ENCODE results near the gene TSPAN17.

Gene TSPAN17

GRCh38 chr5:176624938-176625337 is 22.3 kb upstream of the TSPAN17 start:
- Histone ChIP-seq H3K9ac (ENCODE audit: low read length) (no peak overlapping the region), H3K27me3 (replicated peaks; ENCODE audit: control insufficient read depth, insufficient read depth, low read length) (peaks cover 32% of the 10 kb centered on the region), H3K9me3 (ENCODE audit: control insufficient read depth, low read length) (no peaks in the 10 kb centered on the region), H3K36me3 (ENCODE audit: control insufficient read depth, insufficient read depth, low read length, severe bottlenecking) (no peaks in the 10 kb centered on the region), H3K4me3 (ENCODE audit: low read length) (no peak overlapping the region), H3K4me1 (ENCODE audit: control insufficient read depth, insufficient read depth, low read length) (peaks cover 2% of the 10 kb centered on the region)
- DNase-seq (ENCODE audit: low read depth), result no peak

DNA sequence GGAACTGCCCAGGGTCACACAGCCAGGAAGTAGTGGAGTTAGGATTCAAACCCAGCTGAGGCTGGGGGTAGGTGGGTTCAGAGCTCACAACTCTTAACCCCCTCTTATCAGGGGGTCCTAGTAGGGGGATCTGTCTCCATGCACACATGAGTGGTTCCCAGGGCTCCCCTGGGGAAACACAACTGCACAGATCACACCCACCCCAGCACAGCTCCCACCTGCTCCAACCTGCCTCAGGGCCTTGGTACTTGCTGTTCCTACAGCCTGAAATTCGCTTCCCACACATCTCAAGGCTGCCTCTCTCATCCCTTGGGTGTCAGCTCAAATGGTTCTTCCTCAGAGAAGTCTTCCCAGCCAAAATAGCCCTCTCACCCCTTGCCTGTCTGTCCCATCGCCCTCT is 21.8 kb upstream of the TSPAN17 start:
- Histone ChIP-seq H3K27me3 (replicated peaks; ENCODE audit: control insufficient read depth, insufficient read depth, low read length) (peaks cover 28% of the 10 kb centered on the region), H3K9ac (ENCODE audit: low read length) (no peak overlapping the region), H3K4me1 (ENCODE audit: control insufficient read depth, insufficient read depth, low read length) (peaks cover 3% of the 10 kb centered on the region), H3K4me3 (ENCODE audit: low read length) (no peak overlapping the region), H3K36me3 (ENCODE audit: control insufficient read depth, insufficient read depth, low read length, severe bottlenecking) (no peaks in the 10 kb centered on the region), H3K9me3 (ENCODE audit: control insufficient read depth, low read length) (no peaks in the 10 kb centered on the region)
- no peak for DNase-seq (ENCODE audit: low read depth)

DNA sequence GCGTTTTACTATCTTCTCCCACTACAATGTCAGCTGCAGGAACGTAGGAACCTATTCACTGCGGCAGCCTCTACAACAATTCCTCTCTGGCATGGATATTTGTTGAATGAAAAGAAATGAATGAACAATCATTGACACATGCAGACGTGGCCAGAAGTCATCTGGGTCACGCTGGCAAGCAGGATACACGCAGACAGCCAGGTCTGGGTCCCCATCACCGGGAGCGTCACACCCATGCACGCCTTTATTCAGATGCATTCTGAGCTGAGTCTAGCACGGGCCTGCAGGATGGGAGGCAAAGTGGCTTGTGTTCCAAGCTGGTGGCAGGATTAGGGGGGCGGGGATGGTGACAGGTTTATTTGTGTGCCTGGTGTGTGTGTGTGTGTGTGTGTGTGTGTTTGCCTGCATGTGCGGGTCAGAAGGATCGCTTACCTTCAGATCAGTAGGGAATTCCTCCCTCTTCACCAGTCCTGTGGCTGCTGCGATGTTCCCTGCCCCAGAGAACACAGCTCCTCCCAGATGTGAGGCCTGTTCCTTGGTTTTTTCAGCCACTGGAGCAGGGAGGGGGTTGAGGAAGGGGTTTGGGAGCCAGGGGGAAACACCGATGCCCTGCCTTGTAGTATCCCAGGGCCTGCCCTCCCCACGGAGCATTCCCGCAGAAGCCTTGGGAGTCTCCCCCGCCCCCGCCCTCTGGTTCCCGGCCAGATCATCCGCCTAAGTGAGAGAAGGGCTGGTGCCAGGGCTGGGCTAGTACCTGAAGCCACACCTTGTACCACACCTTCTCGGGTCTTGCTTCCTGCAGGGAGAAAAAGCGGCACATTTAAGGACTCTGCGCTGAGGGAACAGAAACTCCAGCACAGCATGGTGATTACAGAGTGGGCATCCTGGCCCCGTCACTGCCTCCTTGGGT is 21.1 kb upstream of the TSPAN17 start:
- no peak overlapping the region for H3K4me3 ChIP-seq (ENCODE audit: low read length)
- H3K4me1 ChIP-seq (ENCODE audit: control insufficient read depth, insufficient read depth, low read length), result peaks cover 6% of the 10 kb centered on the region
- H3K27me3 ChIP-seq (replicated peaks; ENCODE audit: control insufficient read depth, insufficient read depth, low read length), result peaks cover 32% of the 10 kb centered on the region
- no peak overlapping the region for H3K9ac ChIP-seq (ENCODE audit: low read length)
- no peaks in the 10 kb centered on the region for H3K36me3 ChIP-seq (ENCODE audit: control insufficient read depth, insufficient read depth, low read length, severe bottlenecking)
- no peaks in the 10 kb centered on the region for H3K9me3 ChIP-seq (ENCODE audit: control insufficient read depth, low read length)
- DNase-seq (ENCODE audit: low read depth), result no peak

GRCh38 chr5:176626876-176627236 is 20.4 kb upstream of the TSPAN17 start:
- DNase-seq (ENCODE audit: low read depth), result no peak

DNA sequence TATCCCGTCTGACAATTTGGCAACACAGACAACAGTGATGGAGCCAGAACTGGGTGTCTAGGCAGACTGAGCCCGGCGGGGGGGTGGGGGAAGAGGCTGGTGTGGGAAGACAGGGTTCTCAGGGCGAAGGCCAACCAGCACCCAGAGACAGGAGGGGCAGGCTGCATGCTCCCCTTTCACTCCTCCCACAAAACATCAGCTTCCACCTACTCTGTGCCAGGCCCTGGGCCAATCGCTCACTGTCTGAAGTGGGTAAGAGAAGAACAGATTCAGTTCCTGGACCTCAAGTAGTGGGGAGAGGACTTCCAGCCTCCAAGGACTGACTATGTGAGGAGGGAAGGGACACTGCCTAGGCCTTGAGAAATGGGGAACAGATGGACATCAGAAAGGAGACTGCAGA is 19.7 kb upstream of the TSPAN17 start:
- DNase-seq (ENCODE audit: low read depth), result no peak
- H3K9ac ChIP-seq (ENCODE audit: low read length), result no peak overlapping the region
- no peaks in the 10 kb centered on the region for H3K9me3 ChIP-seq (ENCODE audit: control insufficient read depth, low read length)
- no peaks in the 10 kb centered on the region for H3K36me3 ChIP-seq (ENCODE audit: control insufficient read depth, insufficient read depth, low read length, severe bottlenecking)
- peaks cover 6% of the 10 kb centered on the region for H3K4me1 ChIP-seq (ENCODE audit: control insufficient read depth, insufficient read depth, low read length)
- no peak overlapping the region for H3K4me3 ChIP-seq (ENCODE audit: low read length)
- peaks cover 44% of the 10 kb centered on the region for H3K27me3 ChIP-seq (replicated peaks; ENCODE audit: control insufficient read depth, insufficient read depth, low read length)

More at GRCh38 chr5:176626876-176627236, 20.4 kb upstream of the TSPAN17 start:
- H3K4me3 ChIP-seq (ENCODE audit: low read length), result no peak overlapping the region
- no peak overlapping the region for H3K9ac ChIP-seq (ENCODE audit: low read length)
- H3K9me3 ChIP-seq (ENCODE audit: control insufficient read depth, low read length), result no peaks in the 10 kb centered on the region
- H3K4me1 ChIP-seq (ENCODE audit: control insufficient read depth, insufficient read depth, low read length), result peaks cover 6% of the 10 kb centered on the region
- H3K36me3 ChIP-seq (ENCODE audit: control insufficient read depth, insufficient read depth, low read length, severe bottlenecking), result no peaks in the 10 kb centered on the region
- H3K27me3 ChIP-seq (replicated peaks; ENCODE audit: control insufficient read depth, insufficient read depth, low read length), result peaks cover 38% of the 10 kb centered on the region

GRCh38 chr5:176628406-176629228 is 18.7 kb upstream of the TSPAN17 start:
- H3K4me3 ChIP-seq (ENCODE audit: low read length), result no peak overlapping the region
- H3K9me3 ChIP-seq (ENCODE audit: control insufficient read depth, low read length), result no peaks in the 10 kb centered on the region
- no peak for DNase-seq (ENCODE audit: low read depth)
- H3K36me3 ChIP-seq (ENCODE audit: control insufficient read depth, insufficient read depth, low read length, severe bottlenecking), result no peaks in the 10 kb centered on the region
- H3K9ac ChIP-seq (ENCODE audit: low read length), result no peak overlapping the region
- H3K4me1 ChIP-seq (ENCODE audit: control insufficient read depth, insufficient read depth, low read length), result peaks cover 6% of the 10 kb centered on the region
- H3K27me3 ChIP-seq (replicated peaks; ENCODE audit: control insufficient read depth, insufficient read depth, low read length), result peaks cover 55% of the 10 kb centered on the region

- DNase-seq (ENCODE audit: low read depth), result no peak
- Histone ChIP-seq H3K9ac (ENCODE audit: low read length) (no peak overlapping the region), H3K27me3 (replicated peaks; ENCODE audit: control insufficient read depth, insufficient read depth, low read length) (peaks cover 57% of the 10 kb centered on the region), H3K9me3 (ENCODE audit: control insufficient read depth, low read length) (no peaks in the 10 kb centered on the region), H3K4me3 (ENCODE audit: low read length) (no peak overlapping the region), H3K36me3 (ENCODE audit: control insufficient read depth, insufficient read depth, low read length, severe bottlenecking) (no peaks in the 10 kb centered on the region), H3K4me1 (ENCODE audit: control insufficient read depth, insufficient read depth, low read length) (peaks cover 6% of the 10 kb centered on the region)
These were observed 17.9 kb upstream of the TSPAN17 start for GRCh38 chr5:176629317-176629852.

GRCh38 chr5:176629853-176630680 is 17.2 kb upstream of the TSPAN17 start, which contains the start of the genes EIF4E1B and SNCB:
Gene EIF4E1B (plus strand): TSS chr5:176630675. CDS start chr5:176642788, 12,113 bp downstream.
Gene SNCB (minus strand): TSS chr5:176630534. CDS start chr5:176629654, 880 bp downstream.
- DNase-seq (ENCODE audit: low read depth), result peak; percentile 77
- Histone ChIP-seq H3K4me1 (ENCODE audit: control insufficient read depth, insufficient read depth, low read length) (peaks cover 6% of the 10 kb centered on the region), H3K9me3 (ENCODE audit: control insufficient read depth, low read length) (no peaks in the 10 kb centered on the region), H3K4me3 (ENCODE audit: low read length) (peak within 1 kb of the TSS; percentile 74), H3K9ac (ENCODE audit: low read length) (no peak within 1 kb of the TSS), H3K27me3 (replicated peaks; ENCODE audit: control insufficient read depth, insufficient read depth, low read length) (peaks cover 55% of the 10 kb centered on the region), H3K36me3 (ENCODE audit: control insufficient read depth, insufficient read depth, low read length, severe bottlenecking) (no peaks in the 10 kb centered on the region)

- no peaks in the 10 kb centered on the region for H3K9me3 ChIP-seq (ENCODE audit: control insufficient read depth, low read length)
- no peak overlapping the region for H3K9ac ChIP-seq (ENCODE audit: low read length)
- no peaks in the 10 kb centered on the region for H3K36me3 ChIP-seq (ENCODE audit: control insufficient read depth, insufficient read depth, low read length, severe bottlenecking)
- H3K27me3 ChIP-seq (replicated peaks; ENCODE audit: control insufficient read depth, insufficient read depth, low read length), result peaks cover 57% of the 10 kb centered on the region
- H3K4me3 ChIP-seq (ENCODE audit: low read length), result peak overlapping the region; percentile 74
- no peak for DNase-seq (ENCODE audit: low read depth)
- peaks cover 6% of the 10 kb centered on the region for H3K4me1 ChIP-seq (ENCODE audit: control insufficient read depth, insufficient read depth, low read length)
These were observed 16.5 kb upstream of the TSPAN17 start for GRCh38 chr5:176630681-176631222.

DNA sequence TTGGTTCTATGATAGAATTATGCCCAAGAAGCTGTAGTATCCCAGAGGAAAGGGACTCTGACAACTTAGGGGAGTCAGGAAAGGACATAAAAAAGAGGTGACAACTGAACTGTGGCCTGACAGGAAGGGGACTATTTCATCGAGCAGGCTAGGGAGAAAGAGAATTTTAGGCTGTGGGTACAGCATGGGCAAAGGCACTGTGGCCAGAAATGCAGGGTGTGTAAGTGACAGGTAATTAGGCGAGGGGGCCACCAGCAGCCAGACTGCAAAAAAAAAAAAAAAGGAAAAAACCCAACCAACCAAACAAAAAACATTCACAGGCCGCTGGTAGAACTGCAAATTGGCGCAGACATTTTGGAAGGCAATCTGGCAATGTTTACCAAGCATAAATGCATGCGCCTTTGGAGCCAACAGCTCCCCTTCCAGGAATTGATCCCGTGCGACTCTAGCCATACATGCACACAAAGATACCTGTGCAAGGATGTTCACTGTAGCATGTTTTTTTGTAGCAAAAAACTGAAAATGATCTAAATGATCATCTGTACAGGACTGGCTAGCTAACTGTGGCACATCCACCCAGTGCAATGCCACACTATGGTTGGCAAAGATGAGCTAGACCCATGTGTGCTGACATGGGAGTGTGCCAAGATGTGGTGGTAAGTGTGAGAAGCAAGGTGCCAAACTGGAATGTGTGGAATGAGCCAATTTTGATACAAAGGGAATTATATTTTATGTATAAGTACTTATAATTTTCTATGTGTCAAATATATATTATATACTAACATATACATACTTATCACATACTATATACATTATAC is 15.7 kb upstream of the TSPAN17 start:
- peaks cover 58% of the 10 kb centered on the region for H3K27me3 ChIP-seq (replicated peaks; ENCODE audit: control insufficient read depth, insufficient read depth, low read length)
- no peak overlapping the region for H3K4me3 ChIP-seq (ENCODE audit: low read length)
- DNase-seq (ENCODE audit: low read depth), result no peak

More for the DNA sequence above, 15.7 kb upstream of the TSPAN17 start:
- H3K9ac ChIP-seq (ENCODE audit: low read length), result no peak overlapping the region
- no peaks in the 10 kb centered on the region for H3K9me3 ChIP-seq (ENCODE audit: control insufficient read depth, low read length)
- H3K4me1 ChIP-seq (ENCODE audit: control insufficient read depth, insufficient read depth, low read length), result peaks cover 6% of the 10 kb centered on the region
- no peaks in the 10 kb centered on the region for H3K36me3 ChIP-seq (ENCODE audit: control insufficient read depth, insufficient read depth, low read length, severe bottlenecking)

Measured in adipocyte (in vitro differentiated cells).